Calu3 (cell line): ENCODE data around the gene FRS3. TPM values are rescaled to one million over a fixed set of nuclear protein-coding genes. Genes with fewer than 3 reads are reported as not detected.
A peak's percentile ranks its signal among the peaks of the same experiment; 100 is the strongest.

Experiments used
- BruUV-seq: library from RNA; stranded (reverse); fragments of 400-500 nt; replicated peaks from 2 replicates; lab custom pipeline; 2021; lab: Mats Ljungman, UMichigan
- CTCF ChIA-PET: fragments of 300-600 bp; sonication (Branson Sonifier 250); formaldehyde crosslinking; loops from one replicate; lab custom pipeline; 2022; ENCODE audit warnings: antibody characterized with exemption; lab: Charles Lee
- DNase-seq: peaks from one replicate; pipeline ENCODE4 v3.0.0; 2022
- H3K27ac Mint-ChIP-seq: one replicate; pipeline ENCODE4 v1.8.0; 2022; ENCODE audit warnings: mixed read lengths; ENCODE audit not compliant: unreplicated experiment
- H3K27me3 Mint-ChIP-seq: one replicate; pipeline ENCODE4 v1.8.0; 2022; ENCODE audit warnings: mixed read lengths; ENCODE audit not compliant: unreplicated experiment
- H3K36me3 Mint-ChIP-seq: one replicate; pipeline ENCODE4 v1.8.0; 2022; ENCODE audit warnings: mild to moderate bottlenecking, moderate library complexity, mixed read lengths; ENCODE audit not compliant: insufficient read depth, unreplicated experiment
- H3K4me1 Mint-ChIP-seq: one replicate; pipeline ENCODE4 v1.8.0; 2022; ENCODE audit warnings: mild to moderate bottlenecking, low read depth, mixed read lengths; ENCODE audit not compliant: unreplicated experiment
- H3K4me3 Mint-ChIP-seq: one replicate; pipeline ENCODE4 v1.8.0; 2022; ENCODE audit warnings: mild to moderate bottlenecking, low read depth, moderate library complexity, mixed read lengths; ENCODE audit not compliant: unreplicated experiment
- H3K9me3 Mint-ChIP-seq: one replicate; pipeline ENCODE4 v1.8.0; 2022; ENCODE audit warnings: low read depth, mixed read lengths; ENCODE audit not compliant: unreplicated experiment
- intact Hi-C: fragments of 100-400 bp; cut with micrococcal nuclease; formaldehyde crosslinking; loops from one replicate; pipeline ENCODE4 v1.10.0; 2022; ENCODE audit not compliant: unreplicated experiment
- total RNA-seq: library from RNA; stranded (reverse); gene quantifications from 2 replicates; pipeline ENCODE4 v1.2.3, GENCODE V29; 2022
- TF ChIP-seq, protein P1 (sequence below): fragments of 200-600 bp; IDR thresholded peaks from one replicate; pipeline ENCODE4 v1.8.0; 2022; ENCODE audit warnings: antibody characterized with exemption; ENCODE audit not compliant: unreplicated experiment

Gene FRS3
- total RNA-seq, 1 experiment from 2014 or later: 6.6 TPM

GRCh38 chr6:41790045-41790444, 10.3 kb upstream of the FRS3 start:
- no peak for DNase-seq
- H3K9me3 Mint-ChIP-seq: no peaks in the 10 kb centered on the region
- H3K4me3 Mint-ChIP-seq: no peak overlapping the region
- H3K27ac Mint-ChIP-seq: peak overlapping the region; percentile 17
- intact Hi-C loops: no loop called here
- BruUV-seq: no TSS peak
- TF ChIP-seq, protein P1, sequence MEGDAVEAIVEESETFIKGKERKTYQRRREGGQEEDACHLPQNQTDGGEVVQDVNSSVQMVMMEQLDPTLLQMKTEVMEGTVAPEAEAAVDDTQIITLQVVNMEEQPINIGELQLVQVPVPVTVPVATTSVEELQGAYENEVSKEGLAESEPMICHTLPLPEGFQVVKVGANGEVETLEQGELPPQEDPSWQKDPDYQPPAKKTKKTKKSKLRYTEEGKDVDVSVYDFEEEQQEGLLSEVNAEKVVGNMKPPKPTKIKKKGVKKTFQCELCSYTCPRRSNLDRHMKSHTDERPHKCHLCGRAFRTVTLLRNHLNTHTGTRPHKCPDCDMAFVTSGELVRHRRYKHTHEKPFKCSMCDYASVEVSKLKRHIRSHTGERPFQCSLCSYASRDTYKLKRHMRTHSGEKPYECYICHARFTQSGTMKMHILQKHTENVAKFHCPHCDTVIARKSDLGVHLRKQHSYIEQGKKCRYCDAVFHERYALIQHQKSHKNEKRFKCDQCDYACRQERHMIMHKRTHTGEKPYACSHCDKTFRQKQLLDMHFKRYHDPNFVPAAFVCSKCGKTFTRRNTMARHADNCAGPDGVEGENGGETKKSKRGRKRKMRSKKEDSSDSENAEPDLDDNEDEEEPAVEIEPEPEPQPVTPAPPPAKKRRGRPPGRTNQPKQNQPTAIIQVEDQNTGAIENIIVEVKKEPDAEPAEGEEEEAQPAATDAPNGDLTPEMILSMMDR: no peak
- peaks cover 17% of the 10 kb centered on the region for H3K4me1 Mint-ChIP-seq
- H3K27me3 Mint-ChIP-seq: no peaks in the 10 kb centered on the region
- CTCF ChIA-PET: no interaction called here
- H3K36me3 Mint-ChIP-seq: peaks cover 69% of the 10 kb centered on the region

DNA sequence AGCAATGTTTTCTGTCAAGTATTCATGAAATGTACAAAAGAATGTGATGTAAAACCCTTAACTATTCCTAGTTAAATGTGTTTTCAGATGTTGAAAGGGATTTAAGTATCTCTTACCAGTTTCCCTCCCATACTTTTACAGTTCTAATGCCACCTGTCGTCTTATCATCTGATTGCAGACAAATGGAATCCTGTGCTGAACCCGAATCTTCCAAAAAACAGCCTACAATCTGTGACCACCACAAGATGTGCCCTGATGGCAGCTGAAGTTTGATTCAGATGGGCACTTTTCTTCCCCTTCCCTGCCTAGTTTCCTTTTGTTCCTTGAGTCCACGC, 9.7 kb upstream of the FRS3 start:
- TF ChIP-seq, protein P1: no peak
- Mint-ChIP-seq H3K4me3 (peak overlapping the region; percentile 95), H3K27me3 (no peaks in the 10 kb centered on the region), H3K4me1 (peaks cover 24% of the 10 kb centered on the region), H3K36me3 (peaks cover 69% of the 10 kb centered on the region), H3K27ac (peak overlapping the region; percentile 94), H3K9me3 (no peaks in the 10 kb centered on the region)
- CTCF ChIA-PET: no interaction called here
- intact Hi-C loops: loop anchor here (10.0 kb wide), 1 partner anchor 425 kb away; the partner anchor contains the start of gene MRPS10
- BruUV-seq: TSS peak; percentile 61
- DNase-seq: no peak

GRCh38 chr6:41787219-41787917, 7.7 kb upstream of the FRS3 start, which contains the start of gene TOMM6:
TSS of gene TOMM6 (plus strand) at chr6:41787694. CDS start at chr6:41787698, 4 bp downstream.
- Mint-ChIP-seq H3K27ac (peak within 1 kb of the TSS; percentile 94), H3K36me3 (peaks cover 63% of the 10 kb centered on the region), H3K27me3 (no peaks in the 10 kb centered on the region), H3K4me1 (peaks cover 36% of the 10 kb centered on the region), H3K9me3 (no peaks in the 10 kb centered on the region), H3K4me3 (peak within 1 kb of the TSS; percentile 95)
- CTCF ChIA-PET: interaction anchor here (0.7 to 3.2 kb wide), 18 partner anchors 10 to 262 kb away, joined by 3 to 29 read pairs (median 4); partner anchors contain the start of genes BYSL, MED20 and TAF8
- TF ChIP-seq, protein P1: peak; percentile 95
- intact Hi-C loops: loop anchor here (10.0 kb wide), 1 partner anchor 427 kb away; the partner anchor contains the start of gene MRPS10
- DNase-seq: peak; percentile 98
- BruUV-seq: no TSS peak

- Mint-ChIP-seq H3K36me3 (peaks cover 56% of the 10 kb centered on the region), H3K27me3 (no peaks in the 10 kb centered on the region), H3K4me3 (peak overlapping the region; percentile 95), H3K27ac (peak overlapping the region; percentile 94), H3K4me1 (peaks cover 43% of the 10 kb centered on the region), H3K9me3 (no peaks in the 10 kb centered on the region)
- peak; percentile 96 for DNase-seq
- intact Hi-C loops: loop anchor here (10.0 kb wide), 1 partner anchor 428 kb away; the partner anchor contains the start of gene MRPS10
- TF ChIP-seq, protein P1: peak; percentile 77
- CTCF ChIA-PET: interaction anchor here (0.5 to 3.2 kb wide), 22 partner anchors 8 to 419 kb away, joined by 3 to 29 read pairs (median 3); partner anchors contain the start of genes BYSL, MED20 and TAF8
- no TSS peak for BruUV-seq
Observed at GRCh38 chr6:41786451-41787218, 6.9 kb upstream of the FRS3 start.
